ENCODE measurements around the gene DYRK3. TPM values are rescaled to one million over a fixed set of nuclear protein-coding genes. Genes with fewer than 3 reads are reported as not detected.

DYRK3 gene
- total and polyA plus RNA-seq, 2 of the 8 experiments (the other 6 are each of a cell fraction or from before 2014, with no cell fraction given): 2.1 to 8.5 TPM

- H2BK12ac ChIP-seq (ENCODE audit: low read depth, low read length): no peak overlapping the region
- H3K4me1 ChIP-seq (replicated peaks in 1 of 4; ENCODE audit: control insufficient read depth in 3 of 4, insufficient read depth in 4 of 4, low read length in 3 of 4): peaks cover 10 to 27% (median 15%) of the 10 kb centered on the region in 4 experiments
- H2BK15ac ChIP-seq (ENCODE audit: low read length): peak overlapping the region; percentile 63; the same call in 1 of the 2 replicates
- FAIRE-seq: no peak
- H3K23ac ChIP-seq (ENCODE audit: insufficient read length): no peak overlapping the region
- no peak overlapping the region for H3K27ac ChIP-seq (ENCODE audit: low read depth, low read length)
- DNase-seq (ENCODE audit: low read depth in 1 of 2, low spot score in 2 of 2): no peak
- no peaks in the 10 kb centered on the region for H3K36me3 ChIP-seq (ENCODE audit: control insufficient read depth in 2 of 4, insufficient read depth in 4 of 4, low read length in 3 of 4)
- no peak overlapping the region for H2AFZ ChIP-seq (ENCODE audit: low read length)
- ChIA-PET POLR2A (ENCODE audit: partially characterized antibody) (interaction anchor here (1.3 kb wide), 1 partner anchor 23 kb away, joined by 5 read pairs; no protein-coding TSS in a partner anchor), CTCF (ENCODE audit: partially characterized antibody) (interaction anchor here (2.6 to 10.4 kb wide), 4 partner anchors 15 to 47 kb away, joined by 18 to 48 read pairs (median 24); no protein-coding TSS in a partner anchor)
- peaks cover 9 to 31% (median 26%) of the 10 kb centered on the region in 4 experiments for H3K27me3 ChIP-seq (replicated peaks in 1 of 4; ENCODE audit: control insufficient read depth in 3 of 4, extremely low read depth in 1 of 4, insufficient read depth in 3 of 4, low read length in 3 of 4)
- H3K9me3 ChIP-seq (ENCODE audit: insufficient read depth in 2 of 2, low read depth in 1 of 2, low read length in 1 of 2): no peaks in the 10 kb centered on the region
- H2BK20ac ChIP-seq (ENCODE audit: low read length): no peak overlapping the region
- H4K91ac ChIP-seq (replicated peaks; ENCODE audit: insufficient read length, low read length): no peak overlapping the region
- H3K79me2 ChIP-seq (ENCODE audit: control insufficient read depth in 1 of 2, insufficient read depth in 2 of 2, low read length in 2 of 2): peaks cover 12 to 41% of the 10 kb centered on the region in 2 experiments
- no peak overlapping the region for H3K4ac ChIP-seq (replicated peaks; ENCODE audit: insufficient read length, low read depth, low read length)
- H4K8ac ChIP-seq (ENCODE audit: extremely low read depth, insufficient read depth, low read length): no peak overlapping the region
- peak overlapping the region in 1 of 4 experiments; percentile 69; a peak in 2 of 7 replicates for H3K9ac ChIP-seq (replicated peaks in 1 of 4; ENCODE audit: extremely low read depth in 1 of 4, low read depth in 3 of 4, low read length in 3 of 4)
- H3K23me2 ChIP-seq (ENCODE audit: low read depth, low read length): peaks cover 7% of the 10 kb centered on the region
- peaks cover 18% of the 10 kb centered on the region for H3K79me1 ChIP-seq (ENCODE audit: low read depth, low read length)
- TF ChIP-seq JUND (IDR thresholded peaks at IDR 0.05; ENCODE audit: low read length) (no peak), HDAC2 (IDR thresholded peaks at IDR 0.05; ENCODE audit: borderline replicate concordance in 1 of 2, low read depth in 2 of 2, low read length in 2 of 2) (no peak)
- no peak overlapping the region for H2BK120ac ChIP-seq (replicated peaks; ENCODE audit: low read depth, low read length)
- peak overlapping the region; percentile 87 to 95 for H3K4me2 ChIP-seq (ENCODE audit: insufficient read depth in 1 of 2, low read depth in 2 of 2, low read length in 2 of 2)
- H2BK5ac ChIP-seq (ENCODE audit: low read depth, low read length): no peak overlapping the region
- peaks cover 35 to 36% of the 10 kb centered on the region in 2 experiments for H4K20me1 ChIP-seq (replicated peaks in 1 of 2; ENCODE audit: control insufficient read depth in 1 of 2, insufficient read depth in 2 of 2, low read length in 2 of 2)
- no peak overlapping the region for H4K5ac ChIP-seq (ENCODE audit: insufficient read length, low read depth, low read length)
- peak overlapping the region; percentile 80 to 88 (median 82) for H3K4me3 ChIP-seq (ENCODE audit: extremely low read depth in 1 of 4, insufficient read depth in 2 of 4, low read depth in 3 of 4, low read length in 4 of 4)
- H2AK5ac ChIP-seq (ENCODE audit: low read depth, low read length): no peak overlapping the region
- WGBS, 2 experiments (ENCODE audit: extremely low coverage in 1 of 2, insufficient coverage in 1 of 2, insufficient read length in 1 of 2, insufficient replicate concordance in 2 of 2, low coverage in 1 of 2, low lambda C conversion rate in 2 of 2, missing lambda C conversion rate in 1 of 2): 52% methylated on average over 8 of the region's 8 CpGs; no CpG with 5 or more reads in 1 of the 2 experiments
- no peak overlapping the region for H3K56ac ChIP-seq (replicated peaks; ENCODE audit: insufficient read length, low read depth, low read length)
- H3K18ac ChIP-seq (ENCODE audit: extremely low read depth, low read length): 0 out of 2 replicates have a peak overlapping the region, but pooled peaks have one; percentile 4
- no peak overlapping the region for H3K14ac ChIP-seq (ENCODE audit: insufficient read length)
These were observed 51.3 kb downstream of the DYRK3 start for GRCh38 chr1:206686478-206687249.

Measured in H1 (cell line).